Heart right ventricle (tissue), 16 donors: Measurements from ENCODE around the gene SMAP2. TPM values are rescaled to one million over a fixed set of nuclear protein-coding genes. Genes with fewer than 3 reads are reported as not detected.

Source experiments
- ATAC-seq, 8 donors: fragments of 200-7000 bp; cut with Tn5 transposase; one replicate each; pipeline ENCODE4 v1.9.1; 2020; ENCODE audit warnings: mild to moderate bottlenecking in 8 of 8, moderate library complexity in 8 of 8, moderate number of reproducible peaks in 1 of 8
- DNase-seq, 2 donors: peaks; one replicate each; pipeline ENCODE4 v3.0.0-alpha.2; 2020
- H3K27ac ChIP-seq, 10 donors: fragments of 200-600 bp; sonication (generic) in 2 of 10; one replicate each; pipeline versions ENCODE4 v1.5.0 to v1.8.0; 2020 to 2022; ENCODE audit warnings: mild to moderate bottlenecking in 3 of 10
- H3K27me3 ChIP-seq, 7 donors: fragments of 200-600 bp; one replicate each; pipeline ENCODE4 v1.8.0; 2021 to 2022; ENCODE audit warnings: mild to moderate bottlenecking in 2 of 7
- H3K36me3 ChIP-seq, 9 donors: fragments of 200-600 bp; sonication (generic) in 1 of 9; one replicate each; pipeline versions ENCODE4 v1.5.0 to v1.8.0; 2020 to 2022; ENCODE audit warnings: mild to moderate bottlenecking in 2 of 9
- H3K4me1 ChIP-seq, 9 donors: fragments of 200-600 bp; sonication (generic) in 1 of 9; one replicate each; pipeline versions ENCODE4 v1.5.0 to v1.8.0; 2020 to 2022; ENCODE audit warnings: mild to moderate bottlenecking in 4 of 9
- H3K4me3 ChIP-seq, 10 donors: fragments of 200-600 bp; sonication (generic) in 2 of 10; one replicate each; pipeline versions ENCODE4 v1.5.0 to v1.8.0; 2020 to 2022; ENCODE audit warnings: mild to moderate bottlenecking in 7 of 10, moderate library complexity in 2 of 10
- H3K9me3 ChIP-seq, 11 donors: fragments of 200-600 bp in 10 of 11; sonication (generic) in 2 of 11; one replicate each; pipeline versions ENCODE4 v1.5.0 to v1.8.0; 2013 to 2022; ENCODE audit warnings: mild to moderate bottlenecking in 2 of 11, control low read depth in 1 of 11, moderate library complexity in 1 of 11
- WGBS, 2 donors: extraction: QIAGEN DNeasy Blood & Tissue Kit; methylation state at CpG; one replicate each; pipeline ENCODE4 v1.1.7; 2013; ENCODE audit warnings: inconsistent platforms in 1 of 2; 5-methylcytosine and 5-hydroxymethylcytosine counted together
- intact Hi-C, 10 donors: fragments of 100-400 bp; cut with DNase I; formaldehyde crosslinking; loops; one replicate each; pipeline versions ENCODE4 v1.11.1 to v1.14.2; 2022
- polyA plus RNA-seq, 2 donors: library from polyadenylated mRNA; stranded (reverse); fragments of 200-250 nt; gene quantifications; one replicate each; pipeline ENCODE4 v1.2.3, GENCODE V29; 2013
- total RNA-seq, 10 donors: library from RNA; stranded (reverse); fragmentation: NEBNext Ultra II Directional in 3 of 10; extraction: Animal tissue kit (Norgen Biotek cat#: 25700) in 3 of 10; gene quantifications; one replicate each; pipeline versions ENCODE4 v1.2.1 to v1.2.4, GENCODE V29; 2021 to 2023
- TF ChIP-seq, protein P1 (sequence below), 9 donors: fragments of 200-600 bp; sonication (generic) in 2 of 9; IDR thresholded peaks; one replicate each; pipeline versions ENCODE4 v1.5.0 to v1.8.0; 2021 to 2022; ENCODE audit warnings: antibody characterized with exemption in 9 of 9, mild to moderate bottlenecking in 5 of 9, moderate library complexity in 1 of 9
- donor health status: Arrhythmogenic right ventricular cardiomyopathy.
- donor health status: ischemic (EF 13 %, LVEDD 7.1; RV severe dilation, severe dysfunction).
- donor health status: healthy with polysubstance abuse.
- donor health status: DM: no; HTN: yes; CAD: no.
- donor health status: DM: no; HTN: no; CAD: no.
- donor health status: ischemic (EF 25% LVEDD 6.9; RV normal size, moderate dysfunction).
- donor health status: ischemic (EF 25% LVEDD 5.7; RV mildly dilated, moderate dysfunction).
- donor health status: healthy.
- donor health status: DM: yes; HTN: yes; CAD: no.
- donor health status: Ischemic cardiomyopathy.
- donor health status: ischemic (EF 35%, LVEDD 5.7; RV mildly dilated, moderate dysfunction).
- donor health status: nonischemic (EF 11% LVEDD 7.7; RV severe dilation, severe dysfunction).
- donor health status: DM: yes; HTN: yes; CAD: no.
- donor health status: PGD.
- donor health status: ischemic (EF 29% LVEDD 5.4; RV normal size, mild dysfunction).
- donor health status: nonischemic (EF 23%, LVEDD 6.1; RV moderate dilation, normal function).

SMAP2 gene
- total and polyA plus RNA-seq, 12 donors: 9.4 to 29.8 (median 12.4) TPM

DNA sequence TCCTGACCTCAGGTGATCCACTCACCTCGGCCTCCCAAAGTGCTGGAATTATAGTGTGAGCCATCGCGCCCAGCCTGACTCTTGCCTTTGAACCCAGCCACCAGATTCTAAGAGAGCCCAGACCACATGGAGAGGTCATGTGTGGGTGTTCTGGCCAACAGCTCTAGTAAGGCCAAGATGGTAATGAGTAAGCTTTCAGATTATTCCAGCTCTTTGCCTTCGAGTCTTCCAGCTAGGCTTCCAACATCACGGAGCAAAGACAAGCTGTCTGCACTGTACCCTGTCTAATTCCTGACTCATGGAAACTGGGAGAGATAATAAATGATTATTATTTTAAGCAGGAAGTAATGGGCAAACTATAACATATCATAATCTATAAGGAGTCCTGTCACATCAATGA is 61.9 kb downstream of the SMAP2 start:
- no peak overlapping the region for H3K4me3 ChIP-seq
- intact Hi-C loops: no loop called here
- no peak overlapping the region for H3K27ac ChIP-seq
- ATAC-seq (no peak), DNase-seq (no peak)
- TF ChIP-seq, protein P1, sequence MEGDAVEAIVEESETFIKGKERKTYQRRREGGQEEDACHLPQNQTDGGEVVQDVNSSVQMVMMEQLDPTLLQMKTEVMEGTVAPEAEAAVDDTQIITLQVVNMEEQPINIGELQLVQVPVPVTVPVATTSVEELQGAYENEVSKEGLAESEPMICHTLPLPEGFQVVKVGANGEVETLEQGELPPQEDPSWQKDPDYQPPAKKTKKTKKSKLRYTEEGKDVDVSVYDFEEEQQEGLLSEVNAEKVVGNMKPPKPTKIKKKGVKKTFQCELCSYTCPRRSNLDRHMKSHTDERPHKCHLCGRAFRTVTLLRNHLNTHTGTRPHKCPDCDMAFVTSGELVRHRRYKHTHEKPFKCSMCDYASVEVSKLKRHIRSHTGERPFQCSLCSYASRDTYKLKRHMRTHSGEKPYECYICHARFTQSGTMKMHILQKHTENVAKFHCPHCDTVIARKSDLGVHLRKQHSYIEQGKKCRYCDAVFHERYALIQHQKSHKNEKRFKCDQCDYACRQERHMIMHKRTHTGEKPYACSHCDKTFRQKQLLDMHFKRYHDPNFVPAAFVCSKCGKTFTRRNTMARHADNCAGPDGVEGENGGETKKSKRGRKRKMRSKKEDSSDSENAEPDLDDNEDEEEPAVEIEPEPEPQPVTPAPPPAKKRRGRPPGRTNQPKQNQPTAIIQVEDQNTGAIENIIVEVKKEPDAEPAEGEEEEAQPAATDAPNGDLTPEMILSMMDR (IDR thresholded peaks at IDR 0.05): no peak
- no peaks in the 10 kb centered on the region for H3K27me3 ChIP-seq
- H3K36me3 ChIP-seq: no peaks in the 10 kb centered on the region
- H3K9me3 ChIP-seq: no peaks in the 10 kb centered on the region
- 66 to 80% methylated on average over 5 of the region's 5 CpGs for WGBS, 2 donors
- H3K4me1 ChIP-seq: peaks cover 0 to 4% (median 0%) of the 10 kb centered on the region in 9 donors

DNA sequence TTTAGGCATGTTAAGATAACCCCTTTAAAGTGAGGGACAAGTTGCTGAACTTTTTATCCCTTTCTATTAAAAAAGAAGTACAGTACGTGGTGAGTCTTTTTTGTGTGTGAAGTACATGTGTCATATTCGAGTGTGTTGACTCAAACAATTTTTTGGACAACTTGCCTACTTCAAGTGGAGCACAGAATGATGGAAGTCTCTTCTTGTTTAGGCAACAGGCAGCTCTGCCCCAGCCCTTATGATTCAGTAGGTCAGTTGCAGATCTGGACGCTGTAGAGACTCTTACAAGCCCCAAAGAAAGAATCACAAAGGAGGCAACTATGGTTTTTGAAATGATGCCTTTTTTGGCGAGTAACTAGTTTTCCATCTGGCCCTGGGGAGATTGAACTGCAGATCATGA is 62.3 kb downstream of the SMAP2 start:
- no peak for DNase-seq
- no peaks in the 10 kb centered on the region for H3K36me3 ChIP-seq

DNA sequence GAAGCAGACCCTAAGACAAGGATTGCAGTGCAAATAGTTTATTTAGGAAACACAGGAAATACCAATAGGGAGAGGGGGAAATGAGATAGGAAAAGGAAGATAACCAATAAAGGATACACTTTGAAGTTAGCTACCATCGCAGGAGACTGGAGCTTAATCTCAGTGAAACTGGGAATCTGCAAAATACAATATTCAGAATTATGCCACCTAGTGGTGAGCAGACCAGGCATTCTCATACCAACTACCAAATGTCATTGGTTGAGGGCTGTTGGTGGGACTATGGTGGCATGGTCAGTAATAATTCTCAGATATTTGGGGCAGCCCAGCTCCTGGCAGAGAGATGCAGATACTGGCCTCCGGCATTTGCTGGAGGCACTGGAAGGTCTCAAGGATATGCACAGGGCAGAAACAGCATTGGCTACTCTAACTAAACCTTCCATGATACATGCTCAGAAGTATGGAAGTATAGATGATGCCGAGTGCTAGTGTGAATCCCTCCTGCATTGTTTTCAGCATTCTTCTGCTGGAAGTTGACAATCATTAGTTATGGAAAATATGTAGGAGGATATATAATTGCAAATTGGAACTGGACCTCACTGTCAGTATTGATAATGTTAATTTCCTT is 65.0 kb downstream of the SMAP2 start:
- H3K36me3 ChIP-seq: no peaks in the 10 kb centered on the region
- intact Hi-C loops: no loop called here
- TF ChIP-seq, protein P1 (IDR thresholded peaks at IDR 0.05): peak; percentile 27 to 78 (median 66)
- H3K27me3 ChIP-seq: no peaks in the 10 kb centered on the region
- 51 to 58% methylated on average over 3 of the region's 3 CpGs for WGBS, 2 donors
- H3K9me3 ChIP-seq: no peaks in the 10 kb centered on the region
- H3K4me1 ChIP-seq: peaks cover 0 to 4% (median 0%) of the 10 kb centered on the region in 9 donors
- H3K27ac ChIP-seq: no peak overlapping the region
- ATAC-seq (peak in 2 of 8 donors; percentile 50 to 63), DNase-seq (no peak)
- no peak overlapping the region for H3K4me3 ChIP-seq

More for the DNA sequence above, 62.3 kb downstream of the SMAP2 start:
- Histone ChIP-seq H3K4me1 (peaks cover 0 to 4% (median 0%) of the 10 kb centered on the region in 9 donors), H3K4me3 (no peak overlapping the region), H3K27me3 (no peaks in the 10 kb centered on the region), H3K27ac (no peak overlapping the region), H3K9me3 (no peaks in the 10 kb centered on the region)
- WGBS, 2 donors: 82% methylated on average over 4 of the region's 4 CpGs
- ATAC-seq: no peak
- TF ChIP-seq, protein P1 (IDR thresholded peaks at IDR 0.05): no peak
- intact Hi-C loops: no loop called here

- Histone ChIP-seq H3K36me3 (no peaks in the 10 kb centered on the region), H3K27ac (no peak overlapping the region), H3K4me1 (peaks cover 0 to 4% (median 0%) of the 10 kb centered on the region in 9 donors), H3K9me3 (no peaks in the 10 kb centered on the region), H3K27me3 (no peaks in the 10 kb centered on the region), H3K4me3 (no peak overlapping the region)
- no peak for ATAC-seq
- TF ChIP-seq, protein P1 (IDR thresholded peaks at IDR 0.05): no peak
- 85 to 87% methylated on average over 5 of the region's 5 CpGs for WGBS, 2 donors
- intact Hi-C loops: no loop called here
- no peak for DNase-seq
Measured at GRCh38 chr1:40439247-40439646, 65.7 kb downstream of the SMAP2 start.
